T1000 (cell line): Measurements from ENCODE around the gene GRM1.

Experiments
- DNase-seq: peaks from one replicate; lab custom pipeline; 2025; ENCODE audit warnings: mixed read lengths; lab: John Stamatoyannopoulos, UW

The GRM1 gene

GRCh38 chr6:146472918-146473317 lies 444.1 kb downstream of the GRM1 start:
- DNase-seq: no peak

- DNase-seq: no peak
Observed at GRCh38 chr6:146481527-146481926, 452.7 kb downstream of the GRM1 start.

GRCh38 chr6:146484411-146484810 lies 455.5 kb downstream of the GRM1 start:
- no peak for DNase-seq
